ENCODE measurements around the gene LSM14A.
"Not testable (repeated sequence)": the region's sequence is repeated elsewhere in the genome, so short reads cannot be mapped to it uniquely, and the experiment has no call there.

LSM14A gene

GRCh38 chr19:34159541-34159940 is 12.8 kb upstream of the LSM14A start:
- DNase-seq = not testable (repeated sequence)

DNA sequence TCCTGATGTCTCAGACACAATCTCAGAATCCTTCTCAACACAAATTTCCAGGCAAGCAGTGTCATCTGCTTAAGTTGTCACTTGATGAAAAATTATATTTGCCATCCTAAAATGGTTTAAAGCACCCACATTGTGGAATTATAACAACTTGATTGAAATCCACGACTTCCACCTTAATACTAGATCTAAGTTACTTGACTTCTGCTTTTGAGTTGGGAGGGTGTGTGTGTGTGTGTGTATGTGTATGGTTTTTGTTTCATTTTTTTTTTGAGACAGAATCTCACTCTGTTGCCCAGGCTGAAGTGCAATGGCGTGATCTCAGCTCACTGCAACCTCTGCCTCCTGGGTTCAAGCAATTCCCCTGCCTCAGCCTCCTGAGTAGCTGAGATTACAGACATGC is 10.4 kb upstream of the LSM14A start:
- not testable (repeated sequence) for DNase-seq

GRCh38 chr19:34165295-34165738 is 7.0 kb upstream of the LSM14A start:
- no peak for DNase-seq

DNA sequence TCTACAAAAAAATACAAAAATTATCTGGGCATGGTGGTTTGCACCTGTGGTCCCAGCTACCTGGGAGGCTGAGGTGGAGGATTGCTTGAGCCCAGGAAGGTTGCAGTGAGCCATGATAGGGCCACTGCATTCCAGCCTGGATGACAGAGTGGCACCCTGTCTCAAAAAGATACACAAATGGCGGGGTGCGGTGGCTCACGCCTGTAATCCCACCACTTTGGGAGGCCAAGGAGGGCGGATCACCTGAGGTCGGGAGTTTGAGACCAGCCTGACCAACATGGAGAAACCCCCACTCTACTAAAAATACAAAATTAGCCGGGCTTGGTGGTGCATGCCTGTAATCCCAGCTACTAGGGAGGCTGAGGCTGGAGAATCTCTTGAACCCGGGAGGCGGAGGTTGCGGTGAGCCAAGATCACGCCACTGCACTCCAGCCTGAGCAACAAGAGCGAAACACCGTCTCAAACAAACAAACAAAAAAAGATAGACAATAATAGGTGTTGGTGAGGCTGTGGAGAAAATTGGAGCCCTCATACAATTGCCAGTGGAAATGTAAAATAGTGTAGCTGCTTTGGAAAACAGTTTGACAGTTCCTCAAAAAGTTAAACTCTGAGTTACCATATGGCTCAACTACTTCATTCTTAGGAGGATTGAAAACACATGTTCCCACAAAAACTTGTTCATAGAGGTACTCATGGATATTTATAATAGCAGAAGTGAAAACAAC is 2.7 kb upstream of the LSM14A start:
- not testable (repeated sequence) for DNase-seq

DNA sequence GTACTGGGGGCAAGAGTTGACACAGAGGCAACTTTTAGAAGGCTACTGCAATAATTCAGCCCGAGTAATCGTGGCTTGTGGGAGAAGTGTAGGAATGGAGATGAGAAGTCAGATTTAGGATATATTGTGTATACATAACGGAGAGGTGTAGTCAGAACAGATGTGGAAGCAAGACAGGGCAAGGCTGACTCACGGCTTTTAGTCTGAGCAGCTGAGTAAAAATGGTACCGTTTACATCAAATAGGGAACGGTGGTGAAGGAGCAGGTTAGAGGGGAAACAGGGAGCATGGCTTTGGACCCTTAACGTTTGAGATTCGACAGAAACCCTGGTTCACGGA is 796 bp upstream of the LSM14A start:
- no peak for DNase-seq

GRCh38 chr19:34172661-34173192 is 423 bp downstream of the LSM14A start:
- no peak for DNase-seq

GRCh38 chr19:34173193-34173956 is 1.1 kb downstream of the LSM14A start:
- DNase-seq = peak; percentile 22

DNA sequence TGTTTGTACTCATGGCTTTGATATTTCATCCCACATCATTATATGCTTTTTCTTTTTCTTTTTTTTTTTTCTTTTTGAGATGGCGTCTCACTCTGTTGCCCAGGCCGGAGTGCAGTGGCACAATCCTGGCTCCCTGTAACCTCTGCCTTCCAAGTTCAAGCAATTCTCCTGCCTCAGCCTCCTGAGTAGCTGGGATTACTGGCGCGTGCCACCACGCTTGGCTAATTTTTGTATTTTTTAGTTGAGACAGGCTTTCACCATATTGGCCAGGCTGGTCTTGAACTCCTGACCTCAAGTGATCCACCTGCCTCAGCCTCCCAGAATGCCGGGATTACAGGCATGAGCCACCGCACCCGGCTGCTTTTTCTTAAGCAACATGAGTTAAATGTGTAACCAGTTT is 2.9 kb downstream of the LSM14A start:
- not testable (repeated sequence) for DNase-seq

GRCh38 chr19:34176581-34176980 is 4.3 kb downstream of the LSM14A start:
- DNase-seq = no peak

GRCh38 chr19:34178274-34178610 is 5.9 kb downstream of the LSM14A start:
- no peak for DNase-seq

DNA sequence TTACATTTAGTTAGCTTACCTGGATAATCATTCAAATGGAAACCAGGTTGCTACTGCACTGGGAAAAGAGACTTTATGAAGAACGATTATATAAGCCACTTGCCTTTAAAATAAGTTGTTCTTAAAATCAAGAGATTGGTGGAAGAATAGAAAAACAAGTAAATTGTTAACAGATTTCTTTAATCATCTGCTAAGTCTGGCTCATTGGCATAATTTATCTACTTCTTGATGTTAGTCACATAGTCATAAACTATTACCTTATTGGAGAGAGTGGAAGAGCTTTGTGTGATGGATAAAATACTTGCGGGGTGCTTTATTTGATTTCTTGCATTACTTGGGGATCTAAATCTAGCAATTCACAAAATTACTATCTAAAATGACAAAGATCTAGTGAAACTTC is 6.8 kb downstream of the LSM14A start:
- DNase-seq = no peak

GRCh38 chr19:34180273-34180672 is 8.0 kb downstream of the LSM14A start:
- DNase-seq = no peak

GRCh38 chr19:34180709-34181108 is 8.4 kb downstream of the LSM14A start:
- DNase-seq = no peak

DNA sequence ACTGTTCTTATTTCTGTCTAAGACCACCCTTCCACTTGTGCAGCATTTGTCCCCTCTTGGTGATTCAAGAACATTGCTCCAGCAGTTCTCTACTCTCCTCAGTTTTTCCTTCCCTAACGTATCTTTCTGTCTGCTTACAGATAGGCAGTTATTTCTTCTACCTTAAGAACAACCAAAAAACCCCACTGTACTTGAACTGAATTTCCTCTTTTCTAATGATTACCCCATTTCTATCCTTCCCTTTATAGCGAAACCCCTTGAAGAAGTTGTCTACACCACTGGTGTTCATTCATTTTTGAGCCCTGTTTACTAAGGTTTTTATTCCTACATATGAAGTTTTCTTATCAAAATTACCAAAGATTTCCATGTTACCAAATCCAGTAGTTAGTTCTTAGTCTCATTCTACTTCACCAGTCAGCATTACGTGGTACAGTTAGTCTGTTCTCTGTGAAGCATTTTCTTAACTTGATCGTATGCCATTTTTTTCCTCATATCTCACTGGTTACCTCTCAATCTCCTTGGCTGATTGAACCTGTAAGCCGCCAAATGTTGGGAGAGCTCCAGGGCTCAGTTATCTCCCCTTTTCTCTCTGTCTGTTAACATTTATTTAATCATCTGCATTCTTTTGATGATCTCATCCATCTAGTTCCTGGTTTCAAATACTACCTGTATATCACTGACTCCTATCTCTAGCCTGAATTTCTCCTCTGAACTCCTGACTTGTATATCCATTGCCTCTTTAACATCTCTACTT is 9.0 kb downstream of the LSM14A start:
- no peak for DNase-seq

GRCh38 chr19:34182125-34182524 is 9.8 kb downstream of the LSM14A start:
- no peak for DNase-seq

DNA sequence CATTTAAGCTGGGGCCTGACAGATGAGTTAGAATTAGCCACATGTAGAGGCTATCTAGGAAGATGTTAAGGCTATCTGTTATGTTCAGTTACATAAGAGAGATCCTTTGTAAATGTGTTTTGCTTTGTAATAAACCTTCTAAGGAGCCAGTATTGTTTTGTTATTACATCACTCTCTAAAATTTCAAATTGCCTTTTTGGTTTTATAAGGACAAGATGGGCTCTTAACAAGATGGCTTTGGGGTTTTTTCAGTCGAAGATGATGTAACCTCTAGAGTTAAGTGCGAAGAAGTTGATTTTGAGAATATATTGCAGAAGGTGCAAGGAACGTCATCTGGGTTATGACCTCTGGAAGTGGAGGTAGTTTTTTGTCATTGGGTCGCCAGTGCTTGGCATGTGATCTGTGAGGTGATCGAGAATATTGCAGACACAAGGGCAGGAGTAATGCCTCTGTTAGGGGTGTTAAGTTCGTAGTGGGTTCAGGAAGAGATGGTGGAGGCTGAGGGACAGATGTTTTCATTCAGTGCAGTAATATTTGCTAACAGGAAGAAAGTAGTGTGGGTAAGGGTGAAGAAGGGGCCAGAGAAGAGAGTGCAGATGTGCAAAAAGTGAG is 12.7 kb downstream of the LSM14A start:
- no peak for DNase-seq

DNA sequence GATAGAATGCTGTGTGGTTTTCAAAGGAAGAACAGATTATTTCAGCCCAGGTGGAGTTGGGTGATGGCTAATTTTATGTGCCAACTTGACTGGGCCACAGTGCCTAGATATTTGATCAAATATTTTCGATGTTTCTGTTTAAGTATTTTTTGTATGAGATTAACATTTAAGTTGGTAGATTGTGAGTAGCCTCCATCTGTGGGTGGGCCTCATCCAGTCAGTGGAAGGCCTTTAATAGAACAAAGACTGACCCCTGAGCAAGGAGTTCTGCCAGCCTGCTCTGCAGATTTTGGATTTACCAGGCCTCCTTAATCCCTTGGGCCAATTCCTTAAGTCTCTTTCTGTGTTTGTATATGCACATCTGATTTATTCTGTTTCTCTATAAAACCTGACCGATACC is 13.9 kb downstream of the LSM14A start:
- no peak for DNase-seq

DNA sequence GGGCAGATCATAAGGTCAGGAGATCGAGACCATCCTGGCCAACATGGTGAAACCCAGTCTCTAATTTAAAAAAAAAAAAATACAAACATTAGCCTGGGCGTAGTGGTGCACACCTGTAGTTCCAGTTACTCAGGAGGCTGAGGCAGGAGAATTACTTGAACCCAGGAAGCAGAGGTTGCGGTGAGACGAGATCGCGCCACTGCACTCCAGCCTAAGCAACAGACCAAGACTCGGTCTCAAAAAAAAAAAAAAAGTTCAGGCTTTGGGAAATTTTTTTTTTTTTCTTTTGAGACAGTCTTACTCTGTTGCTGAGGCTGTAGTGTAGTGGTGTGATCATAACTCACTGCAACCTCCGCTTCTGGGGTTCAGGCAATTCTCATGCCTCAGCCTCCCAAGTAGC is 14.7 kb downstream of the LSM14A start:
- DNase-seq = no peak

DNA sequence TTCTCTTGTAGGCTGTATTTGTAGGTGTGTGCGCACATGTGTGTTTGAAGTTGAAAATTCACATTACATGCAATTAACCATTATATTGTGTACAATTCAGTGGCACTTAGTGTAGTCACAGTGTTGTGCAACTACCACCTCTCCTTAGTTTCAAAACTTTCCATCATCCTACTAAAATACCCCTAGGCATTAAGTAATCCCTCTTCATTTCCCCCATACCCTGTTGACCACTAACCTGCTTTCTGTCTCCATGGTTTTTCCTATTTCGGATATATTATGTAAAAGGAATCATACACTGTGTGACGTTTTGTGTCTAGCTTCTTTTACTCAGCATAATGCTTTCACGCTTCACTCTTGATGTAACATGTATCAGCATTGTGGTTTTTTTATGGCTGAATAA is 16.1 kb downstream of the LSM14A start:
- no peak for DNase-seq

DNA sequence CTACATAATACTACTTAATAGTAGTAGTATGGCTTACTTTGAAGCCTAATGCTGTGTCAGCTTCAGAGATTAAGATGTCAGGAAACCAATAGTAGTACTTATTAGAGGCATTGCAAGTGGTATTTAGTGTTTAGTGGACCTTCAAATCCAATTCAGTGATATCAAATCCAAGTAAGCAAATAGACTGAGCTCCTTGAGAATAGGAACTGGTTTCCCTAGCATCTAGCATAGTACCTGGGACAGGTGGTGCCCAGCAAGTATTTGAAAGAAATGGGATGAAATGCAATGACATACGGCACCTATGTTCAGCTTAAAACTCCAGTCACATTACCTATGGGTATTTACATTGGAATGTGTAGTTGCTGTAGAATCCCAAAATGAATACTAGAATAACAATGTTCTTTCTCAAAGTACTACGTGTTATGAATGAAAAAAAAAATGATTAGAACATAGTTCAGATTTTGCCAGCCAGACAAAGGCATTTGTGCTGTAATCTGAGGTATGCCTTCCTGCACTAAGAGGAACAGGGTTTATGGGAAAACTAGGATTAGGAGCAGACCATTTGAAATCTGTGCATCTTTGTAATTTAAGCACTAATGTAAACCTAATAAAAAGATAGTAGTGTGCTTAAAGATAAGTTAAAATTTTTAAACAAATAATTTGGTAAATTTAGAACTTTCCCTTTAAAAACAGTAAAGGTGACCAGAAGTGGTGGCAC is 17.1 kb downstream of the LSM14A start:
- DNase-seq = no peak

GRCh38 chr19:34189917-34190425 is 17.7 kb downstream of the LSM14A start:
- no peak for DNase-seq

DNA sequence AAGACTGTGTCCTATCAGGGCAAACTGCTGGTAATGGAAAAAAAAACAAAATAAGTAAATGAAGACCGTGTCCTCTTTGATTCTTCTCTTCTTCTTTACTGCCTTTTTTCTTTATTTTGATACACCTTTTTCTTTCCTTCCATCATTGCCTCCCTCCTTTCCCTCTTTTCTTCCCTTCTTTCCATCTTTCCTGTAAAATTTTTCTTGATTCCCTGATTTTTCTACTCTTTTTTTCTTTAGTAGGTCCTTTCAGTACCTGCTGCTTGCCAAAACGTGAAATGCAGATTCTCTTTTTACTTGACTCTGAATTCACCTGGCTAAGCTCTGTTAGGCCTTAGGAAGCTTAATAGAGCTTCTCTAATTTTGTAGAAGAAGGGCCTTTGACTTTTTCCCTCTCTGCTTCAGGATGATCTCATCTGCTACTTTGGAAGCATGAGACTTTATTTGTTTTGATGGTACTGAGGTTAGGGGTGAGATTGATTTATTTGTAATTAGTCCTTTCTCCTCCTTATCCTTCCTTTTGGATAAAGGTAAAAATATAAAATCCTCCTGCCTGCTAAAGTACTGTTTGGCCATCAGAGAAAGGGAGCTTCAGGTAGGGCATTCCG is 19.2 kb downstream of the LSM14A start:
- no peak for DNase-seq
